IPS DF 4.7 (cell line): ENCODE results near the gene SYT1.

Source experiments
- DNase-seq: peaks from one replicate; pipeline ENCODE4 v3.0.0-alpha.2; 2013; ENCODE audit warnings: low spot score; ENCODE audit errors: extremely low read depth

SYT1 gene

GRCh38 chr12:79138872-79139271 lies 274.3 kb downstream of the SYT1 start:
- DNase-seq: no peak

DNA sequence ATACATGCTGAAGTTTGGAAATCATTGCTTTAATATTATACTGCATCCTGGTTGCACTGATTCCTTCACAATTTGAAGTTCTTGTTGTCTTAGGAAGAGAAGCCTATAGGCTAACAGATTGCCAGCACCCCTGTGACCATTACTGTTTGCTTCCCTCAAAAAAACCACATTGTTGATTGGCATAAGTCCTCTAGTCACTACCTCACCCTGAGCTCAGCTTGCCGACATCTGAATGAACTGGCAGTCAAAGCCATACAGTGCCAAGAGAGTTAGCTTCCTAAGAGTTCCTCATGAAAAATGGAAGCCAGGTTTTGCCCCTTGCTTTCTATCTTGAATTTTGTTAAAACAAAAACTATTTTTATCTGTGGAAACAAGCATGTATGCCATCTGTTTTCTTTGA lies 276.1 kb downstream of the SYT1 start:
- DNase-seq: no peak

- DNase-seq: no peak
These were observed 277.2 kb downstream of the SYT1 start for GRCh38 chr12:79141776-79142175.

DNA sequence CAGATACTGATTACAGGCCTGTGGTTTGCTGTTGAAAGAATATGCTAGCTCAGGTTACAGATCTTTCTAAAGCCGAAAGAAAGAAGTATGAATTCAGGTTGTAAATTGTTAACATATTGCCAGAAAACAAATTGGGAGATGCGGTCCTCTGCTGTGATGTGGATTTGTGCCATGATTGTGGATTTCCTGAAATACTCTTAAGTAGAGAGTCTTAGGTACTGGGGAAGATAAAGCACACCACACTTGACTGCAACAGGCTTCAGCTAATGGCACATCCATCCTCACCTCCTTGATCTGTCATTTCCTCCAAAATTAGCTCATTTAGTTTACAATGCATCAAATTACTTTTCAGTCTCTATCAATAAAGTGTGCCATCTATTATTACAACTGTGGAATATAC lies 279.2 kb downstream of the SYT1 start:
- DNase-seq: no peak

- DNase-seq: no peak
These were observed 287.4 kb downstream of the SYT1 start for GRCh38 chr12:79151956-79152355.

GRCh38 chr12:79155683-79156082 lies 291.1 kb downstream of the SYT1 start:
- no peak for DNase-seq

DNA sequence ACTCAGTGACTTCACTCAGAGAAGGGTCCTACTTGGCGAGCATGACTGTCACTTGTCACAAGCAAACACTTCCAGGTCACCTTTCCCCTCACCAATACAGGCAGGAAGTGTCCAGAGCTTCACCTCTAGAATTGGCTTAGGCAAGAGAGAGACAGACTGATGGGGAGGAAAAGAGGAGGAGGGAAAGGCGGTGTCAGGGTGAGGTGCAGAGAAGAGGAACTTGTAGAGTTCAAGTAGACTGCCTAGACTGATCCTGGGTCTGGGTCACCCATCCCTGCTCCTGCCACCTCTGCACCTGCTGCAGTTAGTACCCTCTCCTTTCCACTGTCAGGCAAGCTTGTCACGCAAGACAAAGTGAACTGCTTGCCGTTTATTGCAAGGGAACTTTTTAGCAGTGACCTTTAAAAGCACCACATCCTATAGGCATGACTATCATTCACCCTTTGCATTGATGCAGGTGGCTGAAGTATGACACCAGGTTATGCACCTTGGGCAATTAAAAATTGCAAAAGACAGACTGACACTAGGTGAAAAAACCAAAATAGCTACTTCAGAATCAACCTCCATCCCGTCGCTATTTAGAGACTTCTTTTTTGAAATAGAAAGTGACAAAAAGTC lies 292.4 kb downstream of the SYT1 start:
- no peak for DNase-seq

- DNase-seq: no peak
These were observed 296.8 kb downstream of the SYT1 start for GRCh38 chr12:79161249-79161934.

GRCh38 chr12:79162147-79162772 lies 297.7 kb downstream of the SYT1 start:
- no peak for DNase-seq

- DNase-seq: no peak
These were observed 298.4 kb downstream of the SYT1 start for GRCh38 chr12:79162948-79163347.

GRCh38 chr12:79164890-79165289 lies 300.3 kb downstream of the SYT1 start:
- DNase-seq: no peak

- no peak for DNase-seq
These were observed 304.1 kb downstream of the SYT1 start for GRCh38 chr12:79168687-79169086.

- DNase-seq: no peak
These were observed 310.1 kb downstream of the SYT1 start for GRCh38 chr12:79174626-79175025.

GRCh38 chr12:79183003-79183402 lies 318.4 kb downstream of the SYT1 start:
- no peak for DNase-seq

GRCh38 chr12:79183926-79184325 lies 319.4 kb downstream of the SYT1 start:
- DNase-seq: no peak

DNA sequence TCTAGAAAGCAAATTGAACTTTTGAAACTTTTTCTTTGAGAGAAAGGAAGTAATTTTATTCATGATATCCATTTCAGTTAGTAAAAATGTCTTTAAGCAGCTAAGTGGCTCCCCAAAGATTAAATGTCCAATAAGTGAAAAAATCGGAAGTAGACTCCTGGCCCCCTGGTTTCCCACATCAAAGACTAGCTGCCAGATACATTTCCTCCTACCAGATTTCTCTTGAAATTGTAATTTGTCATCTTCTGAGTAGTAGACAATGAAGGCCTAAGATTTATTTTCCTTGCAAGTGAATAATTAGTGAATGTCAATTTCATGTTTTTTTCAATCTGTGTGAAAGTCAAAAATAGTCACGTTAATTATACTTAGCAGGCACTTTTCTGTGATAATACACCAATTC lies 321.9 kb downstream of the SYT1 start:
- no peak for DNase-seq

DNA sequence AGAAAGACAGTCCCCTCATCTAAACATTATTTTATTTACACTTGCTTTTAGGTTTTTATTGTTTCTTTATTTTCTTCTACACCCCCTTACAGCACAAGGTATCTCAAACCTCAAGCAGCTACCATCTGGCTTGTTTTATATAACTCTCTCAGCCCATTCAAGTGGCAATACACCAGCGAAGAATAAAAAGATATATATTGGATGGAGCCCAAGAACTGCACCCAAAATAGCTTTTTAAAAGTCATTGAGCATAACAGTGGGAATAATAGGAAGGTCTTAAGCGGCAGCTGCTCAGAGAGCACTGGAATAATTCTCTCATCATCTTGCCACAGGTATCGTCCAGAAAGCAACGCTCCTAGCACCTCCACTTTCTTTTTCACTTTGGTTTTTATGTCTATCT lies 322.5 kb downstream of the SYT1 start:
- DNase-seq: no peak

DNA sequence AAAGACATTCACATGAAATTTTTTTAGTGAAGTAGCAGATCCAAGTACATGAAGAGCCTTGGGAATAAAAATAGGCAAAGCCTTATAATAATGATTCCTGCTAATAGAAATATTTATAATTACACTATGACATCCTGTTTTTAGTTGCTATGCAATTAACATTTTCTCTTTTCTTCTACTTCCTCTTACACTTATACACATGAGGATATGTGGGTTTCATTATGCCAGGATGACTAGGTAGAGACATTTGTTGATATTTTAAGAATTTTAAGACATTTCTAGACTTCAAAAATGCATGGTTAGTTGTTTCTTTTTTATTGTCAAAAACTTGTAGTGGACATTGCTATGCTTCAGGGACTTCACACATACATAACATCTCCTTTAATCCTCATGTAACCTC lies 326.8 kb downstream of the SYT1 start:
- DNase-seq: no peak

DNA sequence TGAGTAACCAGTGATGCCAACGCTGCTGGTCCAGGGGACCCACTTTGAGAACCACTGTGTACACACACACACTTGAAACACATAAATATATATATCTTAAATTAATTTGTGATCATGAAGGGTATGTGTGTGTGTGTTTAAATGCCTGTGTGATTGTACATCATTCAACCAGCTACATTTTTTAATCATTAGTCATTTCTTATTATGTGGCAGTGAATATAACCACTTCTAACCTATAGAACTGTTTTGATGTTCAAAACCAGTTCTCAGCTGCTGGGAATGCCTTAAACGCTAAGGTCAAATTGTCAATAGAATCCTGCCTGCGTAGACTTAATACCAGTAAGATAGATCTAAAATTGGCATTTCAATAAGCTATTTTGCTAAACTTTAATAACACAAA lies 330.0 kb downstream of the SYT1 start:
- DNase-seq: no peak

DNA sequence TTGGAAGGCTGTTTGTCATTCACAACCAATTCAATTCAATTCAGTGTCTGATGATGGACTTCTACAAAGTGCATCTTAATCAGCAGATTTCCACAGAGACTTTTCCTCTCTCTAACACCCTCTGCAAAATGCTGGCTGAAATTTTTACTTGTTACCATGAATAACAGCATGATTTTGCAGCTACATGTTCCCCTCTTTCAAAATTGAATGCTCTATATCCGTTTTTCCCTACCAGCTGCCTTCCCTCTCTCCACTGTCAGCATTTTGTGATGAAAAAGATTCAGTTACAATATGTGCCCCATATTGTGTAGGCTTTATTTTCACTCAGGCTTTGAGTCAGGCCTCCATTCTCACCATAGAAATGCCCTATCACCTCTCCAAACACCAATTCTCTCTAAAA lies 334.6 kb downstream of the SYT1 start:
- DNase-seq: no peak

DNA sequence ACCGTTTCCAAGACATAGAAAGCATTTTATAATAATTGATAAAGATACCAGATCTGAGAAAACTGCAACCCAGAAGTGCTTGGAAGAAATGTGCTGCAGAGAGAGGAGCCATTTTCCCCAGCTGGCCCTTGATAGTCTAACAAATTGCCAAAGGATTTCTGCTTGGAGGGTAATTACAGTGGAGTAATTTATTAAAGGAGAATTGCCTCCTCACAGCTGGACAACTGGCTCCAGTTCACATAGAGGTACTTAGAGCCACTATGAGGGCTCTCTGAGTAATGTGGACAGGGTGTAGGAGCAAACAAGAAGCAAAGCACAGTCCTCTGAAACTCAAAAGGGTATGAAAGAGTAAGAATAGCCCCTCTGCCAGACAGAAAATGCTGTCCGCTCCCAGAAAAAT lies 335.6 kb downstream of the SYT1 start:
- no peak for DNase-seq

GRCh38 chr12:79203058-79203647 lies 338.6 kb downstream of the SYT1 start:
- DNase-seq: no peak

GRCh38 chr12:79206871-79207270 lies 342.3 kb downstream of the SYT1 start:
- no peak for DNase-seq
